SHP77 (cell line): Measurements from ENCODE around the gene SNRNP35.
"Not testable (repeated sequence)": the region's sequence is repeated elsewhere in the genome, so short reads cannot be mapped to it uniquely, and the experiment has no call there.

Experiments
- DNase-seq, 2 experiments: peaks; one replicate each; lab custom pipeline; 2025; lab: John Stamatoyannopoulos, UW

SNRNP35 gene

DNA sequence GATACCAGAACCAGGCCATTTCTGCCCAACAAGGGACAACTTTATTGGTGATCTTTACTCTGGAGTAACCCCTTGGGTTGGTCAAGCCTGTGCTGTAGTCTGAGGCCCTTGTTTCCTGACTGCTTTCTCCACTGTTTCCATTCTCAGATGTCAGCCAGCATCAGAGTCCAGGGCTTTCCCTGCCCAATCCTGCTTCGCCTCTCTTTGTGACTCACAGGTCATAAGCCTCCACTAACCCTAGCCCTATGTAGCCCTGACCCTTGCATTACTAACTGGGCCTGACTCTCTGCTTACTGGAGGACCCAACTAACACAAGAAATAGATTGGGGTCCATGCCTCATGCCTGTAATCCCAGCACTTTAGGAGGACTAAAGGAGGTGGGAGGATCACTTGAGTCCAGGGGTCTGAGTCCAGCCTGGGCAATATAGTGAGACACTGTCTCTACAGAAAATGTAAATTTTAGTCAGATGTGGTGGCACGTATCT is 8.6 kb upstream of the SNRNP35 start:
- DNase-seq: no peak

DNA sequence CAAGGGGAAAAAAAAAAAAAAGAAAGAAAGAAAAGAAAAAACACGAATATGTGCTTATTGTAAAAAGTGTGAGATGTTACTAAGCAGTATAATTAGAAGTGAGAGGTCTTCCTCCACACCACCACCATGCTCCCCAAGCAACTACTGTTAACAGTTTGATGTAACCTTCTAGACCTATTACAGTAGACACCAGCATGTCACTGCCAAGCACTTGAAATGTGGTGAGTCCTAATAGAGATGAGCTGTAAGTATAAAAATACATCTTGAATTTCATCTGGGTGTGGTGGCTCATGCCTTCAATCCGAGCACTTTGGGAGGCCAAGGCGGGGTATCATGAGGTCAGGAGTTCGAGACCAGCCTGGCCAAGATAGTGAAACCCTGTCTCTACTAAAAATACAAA is 8.1 kb upstream of the SNRNP35 start:
- DNase-seq: no peak

DNA sequence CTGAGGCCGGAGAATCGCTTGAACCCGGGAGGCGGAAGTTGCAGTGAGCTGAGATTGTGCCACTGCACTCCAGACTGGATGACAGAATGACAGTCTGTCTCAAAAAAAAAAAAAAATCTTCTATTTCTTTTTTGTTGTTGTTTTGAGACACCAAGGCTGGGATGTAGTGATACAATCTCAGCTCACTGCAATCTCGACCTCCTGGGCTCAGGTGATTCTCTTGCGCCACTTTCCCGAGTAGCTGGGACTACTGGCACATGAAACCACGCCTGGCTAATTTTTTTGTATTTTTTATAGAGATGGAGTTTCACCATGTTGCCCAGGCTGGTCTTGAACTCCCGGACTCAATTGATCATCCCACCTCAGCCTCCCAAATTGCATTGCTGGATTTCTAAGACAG is 7.3 kb upstream of the SNRNP35 start:
- DNase-seq: no peak

DNA sequence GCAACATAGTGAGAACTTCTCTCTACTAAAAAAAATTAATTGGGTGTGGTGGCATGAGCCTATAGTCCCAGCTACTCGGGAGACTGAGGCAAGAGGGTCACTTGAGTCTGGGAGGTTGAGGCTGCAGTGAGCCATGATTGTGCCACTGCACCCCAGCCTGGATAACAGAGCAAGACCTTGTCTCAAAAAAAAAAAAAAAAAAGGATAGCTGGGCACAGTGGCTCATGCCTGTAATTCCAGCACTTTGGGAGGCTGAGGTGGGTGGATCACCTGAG is 5.7 kb upstream of the SNRNP35 start:
- DNase-seq: not testable (repeated sequence)

DNA sequence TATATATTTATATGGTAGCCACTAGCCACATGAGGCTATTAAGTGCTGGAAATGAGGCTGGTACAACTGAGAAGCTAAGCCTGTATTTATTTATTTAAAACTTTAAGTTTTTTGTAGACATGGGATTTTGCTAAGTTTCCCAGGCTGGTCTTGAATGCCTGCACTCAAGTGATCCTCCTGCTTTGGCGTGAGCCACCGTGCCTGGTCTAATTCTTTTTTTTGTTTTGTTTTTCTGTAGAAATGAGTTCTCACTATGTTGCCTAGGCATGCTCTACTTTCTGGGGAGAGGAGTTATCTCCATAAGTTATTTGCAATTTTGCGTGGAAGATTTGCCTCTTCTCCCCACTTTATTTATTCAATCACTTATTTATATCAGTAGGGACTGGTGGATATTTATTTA is 4.8 kb upstream of the SNRNP35 start:
- no peak for DNase-seq

DNA sequence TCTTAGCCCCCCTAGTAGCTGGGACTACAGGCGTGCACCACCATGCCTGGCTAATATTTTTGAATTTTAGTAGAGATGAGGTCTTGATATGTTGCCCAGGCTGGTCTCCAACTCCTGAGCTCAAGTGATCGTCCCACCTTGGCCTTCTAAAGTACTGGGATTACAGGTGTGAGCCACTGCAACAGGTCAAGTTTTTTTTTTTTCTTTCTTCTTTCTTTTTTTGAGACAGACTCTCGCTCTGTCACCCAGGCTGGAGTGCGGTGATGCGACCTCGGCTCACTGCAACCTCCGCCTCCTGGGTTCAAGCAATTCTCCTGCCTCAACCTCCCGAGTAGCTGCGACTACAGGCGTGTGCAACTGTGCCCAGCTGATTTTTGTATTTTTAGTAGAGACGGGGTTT is 5.2 kb downstream of the SNRNP35 start:
- DNase-seq: not testable (repeated sequence)

DNA sequence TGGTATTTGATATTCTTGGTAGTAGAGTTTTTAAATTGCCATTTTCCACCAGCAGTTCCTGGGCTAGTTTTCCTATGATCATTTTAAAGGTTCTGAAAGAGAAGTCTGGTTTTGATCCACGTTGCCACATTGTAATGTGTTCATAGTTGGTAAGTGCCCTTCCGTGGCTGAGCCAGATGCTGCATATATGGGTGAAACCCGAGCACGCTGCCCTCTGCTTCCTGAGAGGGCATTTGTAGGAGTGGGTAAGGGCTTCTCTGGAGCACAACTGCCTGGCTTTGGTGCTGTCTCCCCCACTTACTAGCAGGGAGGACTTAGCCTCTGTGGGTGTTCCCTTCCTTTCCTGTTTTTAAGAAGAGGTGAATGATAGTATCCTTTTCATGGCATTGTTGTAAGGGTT is 7.1 kb downstream of the SNRNP35 start:
- DNase-seq: no peak

DNA sequence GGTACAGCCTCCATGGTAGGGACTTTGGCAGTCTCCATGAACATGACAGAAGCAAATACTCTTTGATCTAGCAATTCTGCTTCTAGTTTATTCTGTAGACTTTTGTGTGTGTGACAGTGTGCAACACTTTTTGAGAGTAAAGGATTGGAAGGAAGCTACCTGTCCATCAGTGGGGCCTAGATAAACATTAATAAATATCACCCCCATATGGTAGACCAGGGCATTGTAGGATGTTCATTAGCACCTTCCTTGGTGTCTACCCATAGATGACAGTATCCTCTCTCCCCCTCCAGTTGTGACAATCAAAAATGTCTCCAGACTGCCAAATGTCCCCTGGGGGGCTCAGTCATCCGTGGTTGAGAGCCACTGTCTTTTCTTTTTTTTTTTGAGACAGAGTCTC is 10.8 kb downstream of the SNRNP35 start:
- no peak for DNase-seq

DNA sequence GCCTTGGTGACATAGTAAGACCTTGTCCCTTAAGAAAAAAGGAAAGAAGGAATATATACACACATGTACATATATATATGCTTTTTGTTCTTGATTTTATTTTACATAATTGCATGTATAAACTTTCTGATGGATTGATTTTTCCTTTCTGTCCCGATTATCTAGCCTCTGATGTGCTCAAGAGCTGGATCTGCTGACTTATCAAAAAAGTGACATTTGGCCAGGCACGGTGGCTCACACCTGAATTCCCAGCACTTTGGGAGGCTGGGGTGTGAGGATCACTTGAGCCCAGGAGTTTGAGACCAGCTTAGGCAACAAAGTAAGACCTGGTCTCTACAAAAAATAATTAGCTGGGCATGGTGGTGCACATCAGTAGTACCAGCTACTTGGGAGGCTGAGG is 12.0 kb downstream of the SNRNP35 start:
- no peak for DNase-seq

DNA sequence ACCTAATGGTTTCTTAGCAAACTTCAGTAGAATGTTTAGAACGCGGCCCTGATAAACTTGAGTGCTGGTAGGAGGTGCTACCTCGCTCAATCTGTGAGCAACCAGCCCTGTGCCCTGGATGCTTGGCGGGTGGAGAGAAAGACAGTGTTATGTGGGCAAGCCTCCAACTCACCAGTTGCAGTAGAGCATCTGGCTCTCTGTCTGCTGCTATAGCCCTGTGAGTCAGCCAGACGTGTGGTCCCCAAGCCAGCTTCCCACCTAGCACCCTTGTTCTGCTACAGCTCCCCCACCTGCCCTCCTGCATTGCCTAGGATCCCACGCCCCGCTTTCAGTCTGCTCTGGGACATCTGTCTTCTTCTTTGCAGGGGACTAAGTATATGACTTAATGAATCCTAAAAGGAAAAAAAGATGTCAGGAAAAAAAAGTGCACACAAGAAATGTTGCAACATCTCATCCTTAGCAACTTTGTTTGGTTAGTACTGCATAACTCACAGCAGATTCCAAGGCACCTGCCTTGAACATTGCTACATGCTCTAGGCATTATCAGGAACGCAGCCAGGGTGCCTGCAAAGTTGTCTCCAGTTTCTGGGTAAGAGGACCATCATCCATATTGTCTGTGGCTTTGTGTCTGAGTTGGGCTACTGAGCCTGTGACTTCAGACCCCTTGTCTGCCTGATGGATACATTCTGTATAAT is 13.6 kb downstream of the SNRNP35 start:
- no peak for DNase-seq

DNA sequence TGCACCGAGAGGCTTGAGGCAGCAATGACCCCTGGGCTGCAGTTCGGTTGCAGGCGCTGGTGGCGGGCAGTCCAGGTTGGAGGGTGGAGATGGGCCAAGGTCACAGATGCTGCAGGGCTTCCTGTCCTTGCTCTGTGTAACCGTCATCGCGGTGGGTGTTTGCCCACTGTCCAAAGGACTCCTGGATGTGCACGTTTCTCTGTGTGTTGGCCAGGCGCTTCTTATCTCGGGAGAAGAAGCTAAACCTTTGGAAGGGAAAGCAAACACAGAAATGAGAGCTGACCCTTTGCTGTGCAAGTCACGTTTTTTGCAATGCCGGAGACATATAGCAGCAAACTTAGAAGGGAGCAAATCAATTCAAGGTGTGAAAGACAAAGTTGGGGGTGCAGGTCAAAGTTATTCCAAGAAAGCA is 14.5 kb downstream of the SNRNP35 start:
- no peak for DNase-seq

DNA sequence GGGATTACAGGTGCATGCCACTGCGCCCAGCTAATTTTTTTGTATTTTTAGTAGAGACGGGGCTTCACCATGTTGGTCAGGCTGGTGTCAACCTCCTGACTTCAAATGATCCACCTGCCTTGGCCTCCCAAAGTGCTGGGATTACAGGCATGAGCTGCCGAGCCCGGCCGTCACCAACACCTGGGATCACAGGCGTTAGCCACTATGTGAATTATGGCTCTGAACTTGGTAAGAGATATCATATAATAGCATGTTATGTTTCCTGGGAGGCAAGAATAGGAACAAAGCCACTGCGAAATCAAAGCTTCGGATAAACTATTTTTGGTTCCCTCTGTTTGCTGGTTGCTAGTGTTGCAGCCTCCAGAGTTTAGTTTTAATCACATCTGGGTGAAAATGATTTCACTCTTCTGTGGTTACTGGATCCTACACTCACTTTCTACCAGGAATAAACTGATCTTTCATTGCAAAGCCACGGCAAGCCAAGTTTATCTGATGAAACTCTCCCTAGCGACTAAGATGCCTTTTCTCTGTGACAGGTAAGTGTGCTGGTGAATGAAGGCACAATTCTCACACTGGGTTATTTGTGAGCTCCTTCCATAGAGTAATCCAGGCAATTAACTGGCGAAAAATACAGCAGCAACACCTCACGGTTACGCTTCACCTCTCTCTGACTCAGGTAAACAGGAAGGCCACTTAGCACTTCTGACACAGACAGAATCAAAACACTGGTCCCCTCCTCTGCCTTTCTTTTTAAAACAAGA is 16.7 kb downstream of the SNRNP35 start:
- no peak for DNase-seq

DNA sequence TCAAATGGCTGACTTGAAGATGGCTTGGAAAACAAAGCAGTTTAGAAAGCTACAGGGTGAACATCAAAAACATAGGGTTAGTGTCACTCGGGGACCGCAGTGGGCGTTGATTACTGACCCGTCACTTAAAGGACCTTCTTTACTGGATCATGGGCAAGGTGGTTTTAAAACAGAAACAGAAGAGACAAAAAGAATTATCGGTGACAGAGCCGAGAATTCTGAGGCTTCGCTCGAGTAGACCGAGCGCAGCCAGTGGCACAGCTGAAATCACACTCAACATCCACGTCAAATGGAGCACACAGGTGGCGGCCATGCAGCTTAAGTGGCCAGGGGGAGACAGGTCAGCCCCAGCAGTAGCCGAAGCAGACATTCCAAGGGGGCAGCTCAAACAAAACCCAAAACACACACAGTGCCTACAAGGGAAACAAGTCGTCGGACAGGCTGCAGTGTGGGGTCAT is 17.3 kb downstream of the SNRNP35 start:
- no peak for DNase-seq

DNA sequence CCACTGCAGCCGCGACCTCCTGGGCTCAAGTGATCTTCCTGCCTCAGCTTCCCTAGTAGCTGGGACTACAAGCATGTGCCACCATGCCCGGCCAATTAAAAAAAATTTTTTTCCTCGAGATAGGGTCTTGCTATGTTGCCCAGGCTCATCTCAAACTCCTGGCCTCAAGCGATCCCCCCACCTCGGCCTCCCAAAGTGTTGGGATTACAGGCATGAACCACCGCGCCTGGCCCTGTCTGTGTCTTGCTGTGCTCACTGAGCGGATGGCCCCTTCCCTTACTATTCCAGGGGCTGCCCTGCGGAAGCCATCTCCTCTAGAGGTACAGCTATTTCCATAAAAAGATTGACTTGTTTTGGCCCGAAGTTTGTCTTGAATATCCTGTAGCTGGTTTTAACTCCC is 20.1 kb downstream of the SNRNP35 start:
- no peak for DNase-seq

DNA sequence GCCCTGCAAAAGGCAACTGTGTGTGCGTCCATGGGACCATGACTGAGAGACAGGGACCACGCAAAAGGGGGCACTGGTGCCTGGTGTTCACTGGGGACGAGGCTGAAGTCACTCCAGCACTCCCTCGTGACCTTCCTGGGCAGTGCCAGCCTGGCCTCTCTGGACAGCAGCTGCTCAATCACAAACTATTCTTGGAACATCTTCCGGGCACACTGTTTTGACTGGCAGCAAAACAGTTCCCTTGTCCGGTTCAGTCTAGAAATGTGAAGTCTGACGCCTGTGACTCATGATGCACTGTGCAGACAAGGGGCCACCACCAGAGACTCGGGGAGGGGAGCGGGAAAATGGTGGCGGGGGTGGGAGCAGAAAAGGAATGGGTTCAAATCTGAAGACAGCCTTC is 20.8 kb downstream of the SNRNP35 start:
- no peak for DNase-seq

DNA sequence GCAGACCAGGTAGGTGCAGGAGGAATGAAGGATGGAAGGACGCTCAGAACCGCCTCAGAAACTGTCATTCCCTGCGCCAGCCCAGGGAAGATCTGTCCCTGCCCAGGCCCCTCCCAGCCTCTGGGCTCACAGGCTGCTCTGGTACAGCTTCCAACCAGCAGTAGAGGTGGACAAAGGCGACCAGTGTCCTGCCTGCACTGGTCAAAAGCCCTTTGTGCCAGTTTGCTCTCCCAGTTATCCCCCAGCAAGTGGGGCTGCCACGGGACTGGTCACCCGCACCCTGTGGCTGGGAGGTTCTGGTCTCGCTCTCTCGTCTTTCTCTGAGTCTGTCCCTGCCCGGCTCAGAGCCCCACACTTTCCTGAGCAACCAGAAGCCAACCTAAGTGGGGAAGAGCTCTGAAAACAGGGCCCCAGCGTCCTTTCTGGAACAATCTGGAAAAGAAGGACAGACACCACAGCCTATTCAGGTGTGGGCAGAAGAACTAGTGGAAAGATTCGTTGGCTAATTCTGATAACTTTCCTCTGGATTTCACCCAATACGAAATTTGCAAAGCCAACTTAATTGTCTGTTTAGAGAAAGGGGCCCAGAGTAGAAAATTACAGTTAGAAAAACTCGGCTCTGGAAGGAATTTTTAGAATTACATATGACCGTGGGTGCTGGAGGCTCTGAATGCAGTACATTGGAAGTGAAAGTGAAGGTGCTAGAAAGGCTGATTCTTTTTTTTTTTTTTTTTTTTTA is 21.7 kb downstream of the SNRNP35 start:
- DNase-seq: no peak

DNA sequence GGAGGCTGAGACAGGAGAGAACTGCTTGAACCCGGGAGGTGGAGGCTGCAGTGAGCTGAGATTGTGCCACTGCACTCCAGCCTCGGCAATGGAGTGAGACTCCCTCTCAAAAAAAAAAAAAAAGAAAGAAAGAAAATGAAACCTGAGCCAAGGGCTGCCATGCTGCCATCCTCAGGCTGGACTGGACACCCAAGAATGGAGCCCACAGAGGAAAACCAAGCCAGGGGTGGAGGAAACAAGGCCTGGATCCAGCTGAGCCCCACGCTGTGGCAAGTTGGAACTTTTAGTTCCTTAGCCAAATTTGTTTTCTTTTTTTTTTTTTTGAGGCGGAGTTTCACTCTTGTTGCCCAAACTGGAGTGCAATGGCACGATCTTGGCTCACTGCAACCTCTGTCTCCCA is 23.3 kb downstream of the SNRNP35 start:
- not testable (repeated sequence) for DNase-seq

DNA sequence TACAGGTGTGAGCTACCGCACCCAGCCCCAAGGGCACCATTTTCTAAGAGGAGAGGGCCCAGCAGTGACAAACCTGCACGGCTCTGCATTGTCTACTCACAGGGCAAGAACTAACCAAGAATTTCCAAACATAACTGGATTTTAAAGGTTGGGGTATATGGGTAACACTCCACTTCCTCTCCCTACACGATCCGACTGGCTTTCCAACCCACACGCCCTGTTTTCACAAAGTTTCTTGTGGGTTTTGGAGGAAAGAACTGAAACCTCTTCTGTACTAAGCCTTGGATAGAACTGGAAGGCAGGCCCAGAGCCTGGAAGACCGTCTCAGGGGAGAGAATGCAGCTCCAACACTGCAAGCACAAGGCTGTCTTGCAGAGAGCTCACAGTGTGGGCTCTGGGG is 24.9 kb downstream of the SNRNP35 start:
- no peak for DNase-seq

DNA sequence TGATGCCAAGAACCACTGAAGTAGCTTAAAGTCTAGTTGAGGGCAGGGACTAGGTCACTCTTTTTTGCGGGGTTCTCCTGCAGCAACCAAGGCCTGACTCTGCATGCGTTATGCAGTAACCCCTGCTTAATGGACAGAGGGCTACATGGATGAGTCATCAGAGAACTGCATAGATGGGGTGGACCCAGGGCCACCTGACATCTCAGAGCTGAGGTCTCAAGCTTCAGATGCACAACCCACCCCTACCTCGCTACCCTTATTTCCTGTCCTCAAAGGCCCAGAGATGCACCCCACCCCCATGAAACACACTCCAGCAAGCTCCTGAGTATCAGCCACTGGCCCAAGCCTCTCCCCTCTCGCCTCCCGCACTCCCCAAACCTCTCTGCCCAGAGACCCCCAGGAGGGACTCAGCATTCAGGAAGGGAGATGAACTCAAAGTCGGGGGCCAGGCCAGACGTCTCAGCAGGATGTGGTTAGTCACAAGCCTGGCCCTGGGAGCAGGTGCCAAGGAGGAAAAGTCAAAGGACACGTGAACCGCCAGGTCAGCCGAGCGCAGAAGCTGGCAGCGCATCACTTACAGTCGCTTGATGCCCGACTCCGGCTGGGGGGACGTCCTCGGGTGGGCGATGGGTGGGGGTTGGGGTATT is 25.8 kb downstream of the SNRNP35 start:
- no peak for DNase-seq

DNA sequence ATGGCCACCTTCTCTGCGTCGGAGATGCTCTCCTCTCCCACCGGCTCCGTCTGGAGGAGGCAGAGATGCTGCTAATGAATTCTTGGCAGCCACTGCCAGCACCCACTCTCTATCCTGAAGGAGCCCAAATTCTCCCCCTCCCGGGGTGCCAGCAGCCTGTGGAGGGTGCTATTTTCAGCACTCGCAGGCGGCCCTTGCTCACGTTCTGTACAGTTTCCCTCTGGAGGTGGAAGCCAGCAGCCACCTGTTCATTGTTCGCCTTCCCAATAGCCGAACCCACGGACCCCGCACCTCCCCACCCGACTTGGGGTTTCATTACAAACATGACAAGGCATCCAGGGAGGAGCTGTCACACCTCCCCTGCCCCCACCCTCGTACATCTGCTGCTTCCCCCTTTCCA is 27.8 kb downstream of the SNRNP35 start:
- no peak for DNase-seq

DNA sequence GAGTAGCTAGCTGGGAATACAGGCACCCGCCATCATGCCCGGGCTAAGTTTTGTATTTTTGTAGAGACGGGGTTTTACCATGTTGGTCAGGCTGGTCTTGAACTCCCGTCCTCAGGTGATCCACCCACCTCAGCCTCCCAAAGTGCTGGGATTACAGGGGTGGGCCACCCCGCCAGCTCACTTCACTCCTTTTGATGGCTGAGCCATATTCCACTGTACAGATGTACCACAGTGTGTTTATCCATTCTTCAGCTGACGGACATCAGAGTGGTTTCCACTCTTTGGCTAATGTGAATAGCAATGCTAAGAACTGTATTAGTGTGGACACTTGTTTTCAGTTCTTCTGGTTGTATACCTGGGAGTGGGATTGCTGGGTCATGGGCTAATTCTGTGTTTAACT is 29.5 kb downstream of the SNRNP35 start:
- DNase-seq: no peak

DNA sequence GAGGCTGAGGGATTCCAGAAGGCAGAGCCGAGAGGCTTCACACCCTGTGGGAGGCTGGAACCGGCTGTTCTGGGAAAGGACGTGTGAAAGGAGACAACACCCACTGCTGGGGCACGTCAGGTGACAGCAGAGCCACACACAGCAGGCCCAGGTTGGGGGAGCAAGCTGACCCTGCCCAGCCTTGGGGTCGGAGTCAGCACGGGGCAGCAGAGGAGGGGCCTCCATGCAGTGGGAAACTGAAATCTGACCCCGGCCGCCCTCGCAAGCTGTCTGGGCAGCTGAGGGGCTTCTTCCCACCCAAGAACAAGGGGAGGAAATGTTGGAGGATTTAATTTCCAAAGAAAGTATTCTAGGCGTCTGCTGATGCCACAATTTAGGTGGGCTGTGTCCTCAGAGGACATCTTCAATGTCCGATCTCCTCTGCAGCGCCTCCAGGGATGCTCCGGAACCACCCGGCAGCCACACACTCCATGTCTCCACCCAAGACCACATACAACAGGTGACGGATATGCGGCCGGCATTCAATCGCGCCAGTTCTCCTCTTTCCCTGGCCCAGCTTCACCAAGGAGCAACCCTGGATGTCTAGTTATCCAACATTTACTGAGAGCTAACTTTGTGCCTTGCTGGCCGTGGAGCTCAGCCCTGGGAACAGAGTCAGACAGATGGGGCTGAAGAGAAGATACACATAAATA is 30.7 kb downstream of the SNRNP35 start:
- DNase-seq: no peak
